ENCODE measurements around the gene RAMACL.
"Not testable (repeated sequence)": the region's sequence is repeated elsewhere in the genome, so short reads cannot be mapped to it uniquely, and the experiment has no call there.

RAMACL gene

DNA sequence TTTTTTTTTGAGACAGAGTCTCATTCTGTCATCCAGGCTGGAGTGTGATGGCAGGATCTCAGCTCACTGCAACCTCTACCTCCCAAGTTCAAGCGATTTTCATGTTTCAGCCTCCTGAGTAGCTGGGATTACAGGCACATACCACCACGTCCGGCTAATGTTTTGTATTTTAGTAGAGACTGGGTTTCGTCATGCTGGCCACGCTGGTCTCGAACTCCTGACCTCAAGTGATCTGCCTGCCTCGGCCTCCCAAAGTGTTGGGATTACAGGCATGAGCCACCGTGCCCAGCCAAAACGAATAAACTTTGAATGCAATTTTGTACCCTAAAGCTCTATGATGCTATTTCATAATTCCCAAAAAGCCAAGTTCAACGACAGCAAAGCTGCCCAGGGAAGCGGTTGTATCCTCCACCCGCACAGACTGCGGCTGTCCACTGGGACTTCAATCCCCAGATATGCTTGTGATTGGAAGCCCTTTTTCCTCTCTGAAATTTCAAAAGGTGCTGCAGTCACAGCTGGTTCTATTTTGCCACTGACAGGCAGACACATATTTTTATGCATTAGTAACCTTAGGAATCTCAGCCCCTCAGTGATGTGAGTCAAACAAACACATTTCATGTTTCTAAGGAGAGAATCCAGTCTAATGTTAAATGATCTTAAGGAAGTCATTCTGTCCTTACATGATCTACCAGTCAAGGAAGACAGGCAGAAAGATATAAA lies 8.7 kb upstream of the RAMACL start:
- DNase-seq = no peak

DNA sequence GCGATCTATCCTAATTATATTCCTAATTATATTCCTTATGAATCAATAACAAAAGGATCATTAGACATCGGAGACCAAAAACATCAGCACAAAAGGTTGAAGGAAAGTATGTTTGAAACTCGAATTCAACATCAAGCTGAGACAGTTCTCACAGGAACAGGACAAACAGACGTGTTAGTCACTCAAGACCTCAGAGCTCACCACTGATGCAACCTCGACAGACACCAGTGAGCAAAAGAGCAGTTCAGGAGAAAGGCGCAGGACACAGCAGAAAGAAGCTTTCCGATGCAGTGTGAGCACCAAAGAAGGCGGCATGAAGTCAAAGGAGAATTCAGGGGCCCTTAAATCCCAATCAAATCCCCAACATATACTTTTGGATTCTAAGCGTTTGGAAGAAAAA lies 6.3 kb upstream of the RAMACL start:
- DNase-seq = peak; percentile 46

DNA sequence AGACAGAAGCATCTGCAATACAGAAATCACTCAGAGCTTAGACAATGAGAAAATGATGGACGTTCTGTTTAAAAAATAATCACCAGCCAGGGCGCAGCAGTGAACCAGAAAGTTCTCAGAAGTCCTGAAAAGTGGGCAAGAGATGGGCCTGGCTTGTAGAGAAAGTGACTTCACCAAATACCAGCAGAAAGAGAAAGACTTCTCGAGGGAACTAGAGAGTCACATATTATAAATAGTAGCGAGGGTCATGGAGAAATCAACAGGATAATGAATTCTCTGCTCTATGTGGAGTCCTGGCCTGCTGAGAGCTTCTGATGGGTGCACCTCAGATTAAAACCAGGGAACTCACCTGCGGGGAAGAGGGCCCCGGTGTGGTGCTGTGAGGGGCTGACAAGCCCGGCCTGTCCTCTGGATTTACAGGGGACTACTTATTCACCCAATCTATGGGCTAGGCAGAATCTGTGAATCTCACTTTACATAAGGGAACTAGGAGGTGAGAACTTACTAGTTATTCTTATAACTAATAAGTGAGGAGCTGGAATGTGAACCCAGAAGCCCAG lies 5.6 kb upstream of the RAMACL start:
- DNase-seq = no peak

DNA sequence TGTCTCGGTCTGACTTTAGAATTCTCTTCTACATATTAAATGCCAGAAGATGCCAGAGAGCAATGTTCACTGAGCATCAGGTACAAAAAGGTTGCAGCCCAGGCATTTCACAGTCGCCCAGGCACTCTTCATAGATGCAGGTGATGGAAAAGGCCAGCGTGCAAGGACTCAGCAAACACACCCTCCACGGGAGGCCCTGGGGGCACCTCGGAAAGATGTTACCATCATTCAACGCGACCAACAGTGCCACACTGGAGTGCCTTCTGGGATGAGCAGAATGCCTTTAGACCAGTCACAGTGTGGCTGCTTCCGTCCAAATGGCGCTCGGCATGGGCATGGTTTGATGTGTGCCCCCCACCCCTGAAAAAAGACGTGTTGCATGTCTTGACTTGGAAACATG lies 4.5 kb upstream of the RAMACL start:
- DNase-seq = no peak

- DNase-seq = no peak
These were observed 3.5 kb upstream of the RAMACL start for GRCh38 chr6:166589786-166590574.

- no peak for DNase-seq
These were observed 2.9 kb upstream of the RAMACL start for GRCh38 chr6:166589337-166589731.

DNA sequence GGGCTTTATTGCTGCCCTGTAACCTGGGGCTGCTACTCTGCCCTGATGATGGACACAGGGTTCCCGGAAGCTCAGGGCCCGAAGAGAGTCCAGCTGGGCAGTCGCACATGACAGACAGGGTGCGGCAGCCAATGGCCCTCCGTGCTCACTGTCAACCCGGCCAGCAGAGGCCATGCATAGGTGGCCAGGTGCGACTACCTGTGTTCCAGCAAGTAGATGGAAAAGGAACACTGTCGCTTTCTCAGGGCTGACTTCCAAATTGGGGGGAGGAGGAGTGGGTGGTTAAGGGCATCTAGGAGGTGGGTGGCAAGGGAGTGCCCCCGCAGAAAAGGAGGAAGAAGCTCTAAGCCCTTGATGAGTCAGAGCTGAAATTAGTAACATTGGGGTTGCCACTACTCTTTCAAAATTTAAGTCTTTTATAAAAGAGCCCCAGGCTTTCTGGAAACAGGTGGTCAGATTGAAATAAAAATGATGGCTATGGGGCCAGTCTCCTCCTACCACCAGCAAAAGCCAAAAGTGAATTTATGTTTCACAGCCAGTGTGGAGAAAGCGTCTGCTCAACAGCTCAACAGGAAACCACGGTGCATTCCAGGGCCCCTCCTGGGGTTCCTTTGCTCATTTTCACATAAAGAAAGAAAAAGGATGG lies 2.3 kb upstream of the RAMACL start:
- peak; percentile 91 for DNase-seq

- peak; percentile 71 for DNase-seq
These were observed 1.3 kb upstream of the RAMACL start for GRCh38 chr6:166587631-166588413.

GRCh38 chr6:166584853-166585429 lies 1.5 kb downstream of the RAMACL start:
- DNase-seq = peak; percentile 29

- DNase-seq = peak; percentile 60
These were observed 2.3 kb downstream of the RAMACL start for GRCh38 chr6:166584155-166584554.

DNA sequence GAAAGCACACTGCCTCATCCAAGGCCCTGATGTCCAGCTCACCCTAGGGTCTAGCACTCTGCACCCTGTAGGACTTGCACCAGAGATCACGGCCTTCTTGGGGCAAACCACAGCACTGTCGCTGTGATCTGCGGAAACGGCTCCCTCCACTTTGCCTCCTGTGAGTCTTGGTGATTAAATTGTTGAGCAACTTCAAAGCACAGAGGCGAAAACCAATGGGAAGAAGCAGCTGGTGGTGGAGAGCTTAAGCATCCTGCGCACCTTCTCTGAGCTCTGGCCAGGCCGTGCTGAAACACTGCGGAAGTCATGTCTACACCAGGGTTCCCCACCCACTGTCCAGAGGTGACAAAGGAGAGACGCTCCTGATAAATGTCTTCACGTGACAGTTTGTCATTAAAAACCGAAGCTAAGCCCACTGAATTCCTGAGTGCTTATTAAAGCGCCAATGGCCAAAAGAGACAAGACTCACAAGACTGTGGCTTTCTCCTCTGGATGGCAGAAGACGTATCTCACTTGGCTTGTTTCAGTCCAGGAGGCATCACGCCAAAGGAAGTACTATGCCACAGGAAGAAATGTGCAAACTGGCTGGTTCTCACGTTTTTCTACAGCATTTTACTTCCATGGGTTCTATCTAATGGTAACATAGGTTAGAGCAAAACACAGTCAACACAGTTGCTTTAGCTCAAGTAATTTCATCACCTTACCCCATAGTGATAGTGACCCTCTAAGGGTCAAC lies 3.1 kb downstream of the RAMACL start:
- DNase-seq = peak; percentile 81

GRCh38 chr6:166582258-166582657 lies 4.2 kb downstream of the RAMACL start:
- no peak for DNase-seq

GRCh38 chr6:166581801-166582200 lies 4.7 kb downstream of the RAMACL start:
- not testable (repeated sequence) for DNase-seq

DNA sequence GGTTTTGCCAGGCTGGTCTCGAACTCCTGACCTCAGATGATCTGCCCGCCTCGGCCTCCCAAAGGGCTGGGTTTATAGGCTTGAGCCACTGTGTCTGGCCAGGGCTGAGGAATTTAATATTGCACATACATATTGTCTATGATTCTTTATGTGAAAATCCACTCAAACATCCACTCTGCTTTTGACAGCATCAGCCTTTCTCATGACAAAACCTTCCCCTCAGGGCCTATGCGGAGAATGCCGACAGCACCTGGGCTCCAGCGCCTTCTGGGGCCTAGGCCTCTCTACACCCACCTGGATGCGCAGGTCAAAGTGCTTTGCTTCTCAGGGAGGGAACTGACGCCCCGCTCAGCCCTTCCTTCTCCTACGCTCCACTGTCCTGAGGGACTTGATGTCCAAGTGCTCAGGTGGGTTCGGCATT lies 5.4 kb downstream of the RAMACL start:
- no peak for DNase-seq

DNA sequence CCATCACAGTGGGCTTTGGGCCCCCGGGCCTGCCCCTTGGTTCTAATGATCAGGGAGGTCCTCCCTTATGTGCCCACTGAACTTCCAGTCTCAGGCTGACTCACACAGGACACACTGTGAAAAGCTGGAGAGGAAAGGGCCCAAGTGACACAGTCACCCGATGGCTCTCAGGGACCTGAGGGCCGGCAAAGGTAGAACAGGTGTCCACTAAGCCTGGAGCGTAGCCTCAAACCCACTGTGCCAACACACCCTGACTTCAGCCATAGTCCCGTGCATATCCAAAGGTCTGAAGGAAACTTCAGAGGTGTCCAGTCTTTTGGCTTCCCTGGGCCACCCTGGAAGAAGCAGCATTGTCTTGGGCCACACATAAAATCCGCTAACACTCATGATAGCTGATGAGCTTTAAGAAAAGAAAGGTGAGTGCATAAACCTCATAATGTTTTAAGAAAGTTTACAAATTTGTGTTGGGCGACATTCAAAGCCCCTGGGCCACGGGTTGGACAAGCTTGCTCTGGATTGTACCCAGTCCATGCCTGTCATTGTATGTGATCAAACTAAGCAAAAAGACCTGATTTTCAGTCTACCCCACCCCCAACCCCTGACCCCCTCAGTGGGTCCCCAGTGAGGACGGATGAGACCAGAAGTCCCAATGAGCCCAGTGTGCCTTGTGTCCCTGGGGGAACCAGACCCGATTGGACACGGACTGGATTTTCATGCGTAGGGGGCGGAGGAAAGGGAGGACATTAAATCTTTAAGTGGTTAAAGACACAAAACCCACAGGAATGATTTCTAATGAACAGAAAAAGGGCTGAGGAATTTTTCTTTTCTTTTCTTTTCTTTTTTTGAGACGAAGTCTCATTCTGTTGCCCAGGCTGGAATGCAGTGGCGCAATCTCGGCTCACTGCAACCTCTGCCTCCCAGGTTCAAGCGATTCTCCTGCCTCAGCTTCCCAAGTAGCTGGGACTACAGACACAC lies 6.1 kb downstream of the RAMACL start:
- no peak for DNase-seq

GRCh38 chr6:166579237-166579850 lies 7.1 kb downstream of the RAMACL start:
- DNase-seq = no peak

GRCh38 chr6:166578536-166579236 lies 7.8 kb downstream of the RAMACL start:
- no peak for DNase-seq

DNA sequence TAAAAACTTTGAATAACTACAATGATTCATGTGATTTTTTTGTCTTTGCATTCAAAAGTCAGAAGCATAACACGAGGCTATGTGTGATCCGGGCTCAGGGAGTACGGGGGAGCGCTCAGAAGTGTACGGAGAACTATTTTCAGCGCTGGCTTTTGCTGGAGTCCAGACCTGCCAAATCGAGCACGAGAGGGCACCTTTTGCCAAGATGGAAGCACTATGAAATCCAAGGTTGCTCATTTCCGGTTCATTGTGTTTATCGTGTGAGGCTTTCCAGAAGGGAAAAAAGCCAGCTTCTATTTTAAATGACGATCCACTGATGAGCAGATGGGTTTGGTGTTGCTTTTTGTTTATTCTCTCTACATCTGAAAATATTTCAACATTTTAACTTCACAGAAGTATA lies 11.3 kb downstream of the RAMACL start:
- DNase-seq = no peak

DNA sequence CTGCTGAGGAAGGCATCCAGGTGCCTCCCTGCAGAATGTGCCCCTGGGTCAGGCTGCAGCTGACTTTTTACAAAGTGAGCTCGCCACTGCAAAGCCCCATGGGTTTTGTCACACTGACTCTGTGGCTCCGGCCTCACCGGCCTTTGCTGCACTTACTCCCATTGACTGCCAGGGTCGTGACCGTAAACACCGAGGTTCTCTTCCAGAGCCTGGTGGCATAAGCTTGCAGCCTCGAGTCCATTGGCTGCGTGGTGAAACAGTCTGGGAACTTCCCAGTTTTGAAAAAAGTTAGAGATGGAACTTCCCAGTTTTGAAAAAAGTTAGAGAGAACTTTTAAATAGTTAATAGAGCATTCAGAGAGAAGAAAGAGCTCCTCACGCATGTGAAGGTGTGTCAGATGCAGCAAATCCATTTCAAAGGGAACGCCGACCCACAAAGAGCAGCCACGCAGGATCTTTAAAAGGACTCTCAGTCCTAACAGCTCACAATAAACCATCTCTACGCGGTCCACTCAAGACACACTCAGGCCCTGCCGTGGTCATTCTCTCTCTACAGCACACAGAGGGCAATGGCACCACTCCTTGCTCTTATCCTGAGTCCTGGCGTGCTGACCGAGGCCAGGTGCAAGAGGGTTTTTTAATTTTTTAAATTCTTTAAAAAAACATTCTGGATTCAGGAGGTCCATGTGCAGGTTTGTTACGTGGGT lies 12.8 kb downstream of the RAMACL start:
- no peak for DNase-seq
